Body of pancreas (tissue), 4 donors: ENCODE results near the gene KNDC1.

Source experiments
- POLR2A ChIP-seq, 3 donors: fragments of 450-650 bp; IDR thresholded peaks; one replicate each; pipeline ENCODE4 v1.6.1; 2016; ENCODE audit warnings: antibody characterized with exemption in 3 of 3, mild to moderate bottlenecking in 2 of 3
- TF ChIP-seq, protein P1 (sequence below), 7 experiments: fragments of 450-650 bp in 4 of 7; fragments of 200-600 bp in 3 of 7; sonication (generic) in 3 of 7; IDR thresholded peaks; one replicate each; pipeline ENCODE4 v1.5.1; 2016 to 2019; ENCODE audit warnings: antibody characterized with exemption in 7 of 7

DNA sequence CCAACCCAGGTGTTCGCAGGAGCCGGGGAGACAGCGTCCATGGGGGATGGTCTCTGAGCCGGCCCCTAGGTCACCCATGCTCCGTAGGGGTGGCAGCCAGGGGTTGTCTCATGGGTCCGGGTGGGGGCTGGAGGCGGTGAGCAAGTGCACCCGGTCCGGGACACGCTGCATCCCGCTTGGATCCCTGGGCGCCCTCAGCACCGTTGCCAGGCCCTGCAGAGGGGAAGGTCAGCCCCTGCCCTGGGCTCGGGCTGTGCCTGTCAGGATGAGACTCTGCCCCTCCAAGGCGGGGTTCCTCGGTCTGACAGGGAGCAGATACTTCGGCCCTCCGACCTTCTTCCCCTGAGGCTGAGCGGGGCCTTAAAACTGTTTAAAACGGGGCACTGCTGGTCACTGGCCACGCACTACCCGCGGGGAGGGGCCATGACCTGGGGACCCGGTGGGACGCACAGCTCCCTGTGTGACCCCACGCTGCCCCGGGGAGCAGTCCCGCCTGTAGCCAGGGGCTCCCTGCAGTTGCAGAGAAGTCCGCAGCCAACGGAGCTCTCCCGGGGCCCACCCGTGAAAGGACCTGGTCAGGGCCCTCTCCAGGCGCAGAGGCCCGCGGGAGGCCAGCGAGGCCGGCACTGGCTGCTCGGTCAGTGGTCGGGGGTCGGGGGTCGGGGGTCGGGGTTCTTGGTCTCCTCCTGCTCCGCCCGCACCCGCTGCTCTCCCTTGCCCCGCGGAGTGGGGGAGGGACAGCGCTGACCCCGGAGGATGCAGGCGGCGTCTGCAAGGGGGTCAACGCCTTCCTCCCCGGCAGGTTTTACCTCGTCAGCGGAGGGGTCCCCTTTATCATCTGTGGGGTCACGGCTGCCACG is 33.4 kb upstream of the KNDC1 start:
- TF ChIP-seq, protein P1, sequence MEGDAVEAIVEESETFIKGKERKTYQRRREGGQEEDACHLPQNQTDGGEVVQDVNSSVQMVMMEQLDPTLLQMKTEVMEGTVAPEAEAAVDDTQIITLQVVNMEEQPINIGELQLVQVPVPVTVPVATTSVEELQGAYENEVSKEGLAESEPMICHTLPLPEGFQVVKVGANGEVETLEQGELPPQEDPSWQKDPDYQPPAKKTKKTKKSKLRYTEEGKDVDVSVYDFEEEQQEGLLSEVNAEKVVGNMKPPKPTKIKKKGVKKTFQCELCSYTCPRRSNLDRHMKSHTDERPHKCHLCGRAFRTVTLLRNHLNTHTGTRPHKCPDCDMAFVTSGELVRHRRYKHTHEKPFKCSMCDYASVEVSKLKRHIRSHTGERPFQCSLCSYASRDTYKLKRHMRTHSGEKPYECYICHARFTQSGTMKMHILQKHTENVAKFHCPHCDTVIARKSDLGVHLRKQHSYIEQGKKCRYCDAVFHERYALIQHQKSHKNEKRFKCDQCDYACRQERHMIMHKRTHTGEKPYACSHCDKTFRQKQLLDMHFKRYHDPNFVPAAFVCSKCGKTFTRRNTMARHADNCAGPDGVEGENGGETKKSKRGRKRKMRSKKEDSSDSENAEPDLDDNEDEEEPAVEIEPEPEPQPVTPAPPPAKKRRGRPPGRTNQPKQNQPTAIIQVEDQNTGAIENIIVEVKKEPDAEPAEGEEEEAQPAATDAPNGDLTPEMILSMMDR (IDR thresholded peaks at IDR 0.05): no peak
- no peak for TF ChIP-seq POLR2A (IDR thresholded peaks at IDR 0.05)
